Fibroblast of the aortic adventitia (primary cell): ENCODE data around the gene AUP1. TPM values are rescaled to one million over a fixed set of nuclear protein-coding genes. Genes with fewer than 3 reads are reported as not detected.

Source experiments
- DNase-seq: peaks from one replicate; pipeline ENCODE4 v3.0.0-alpha.2; 2010; ENCODE audit warnings: low read depth
- H3K4me3 ChIP-seq: 2 replicates; pipeline ENCODE4 v1.5.1; 2011; ENCODE audit warnings: low read depth, mild to moderate bottlenecking, control low read depth, low read length, moderate library complexity
- total RNA-seq: library from RNA; depleted of rRNA; stranded (reverse); fragments of >200 nt; gene quantifications from 2 replicates; pipeline ENCODE4 v1.2.3, GENCODE V29; 2012; ENCODE audit warnings: low replicate concordance
- TF ChIP-seq, protein P1 (sequence below): IDR thresholded peaks from 2 replicates; pipeline ENCODE4 v1.5.1; 2011; ENCODE audit warnings: mild to moderate bottlenecking, low read length, control low read depth, inconsistent platforms; ENCODE audit not compliant: insufficient read depth

Gene AUP1
- total RNA-seq, 1 donor = 88.0 TPM

GRCh38 chr2:74573747-74574562 lies 44.4 kb upstream of the AUP1 start:
- TF ChIP-seq, protein P1, sequence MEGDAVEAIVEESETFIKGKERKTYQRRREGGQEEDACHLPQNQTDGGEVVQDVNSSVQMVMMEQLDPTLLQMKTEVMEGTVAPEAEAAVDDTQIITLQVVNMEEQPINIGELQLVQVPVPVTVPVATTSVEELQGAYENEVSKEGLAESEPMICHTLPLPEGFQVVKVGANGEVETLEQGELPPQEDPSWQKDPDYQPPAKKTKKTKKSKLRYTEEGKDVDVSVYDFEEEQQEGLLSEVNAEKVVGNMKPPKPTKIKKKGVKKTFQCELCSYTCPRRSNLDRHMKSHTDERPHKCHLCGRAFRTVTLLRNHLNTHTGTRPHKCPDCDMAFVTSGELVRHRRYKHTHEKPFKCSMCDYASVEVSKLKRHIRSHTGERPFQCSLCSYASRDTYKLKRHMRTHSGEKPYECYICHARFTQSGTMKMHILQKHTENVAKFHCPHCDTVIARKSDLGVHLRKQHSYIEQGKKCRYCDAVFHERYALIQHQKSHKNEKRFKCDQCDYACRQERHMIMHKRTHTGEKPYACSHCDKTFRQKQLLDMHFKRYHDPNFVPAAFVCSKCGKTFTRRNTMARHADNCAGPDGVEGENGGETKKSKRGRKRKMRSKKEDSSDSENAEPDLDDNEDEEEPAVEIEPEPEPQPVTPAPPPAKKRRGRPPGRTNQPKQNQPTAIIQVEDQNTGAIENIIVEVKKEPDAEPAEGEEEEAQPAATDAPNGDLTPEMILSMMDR = no peak
- no peak for DNase-seq
- H3K4me3 ChIP-seq = no peak overlapping the region

- no peak for DNase-seq
- TF ChIP-seq, protein P1 = peak; percentile 16
- H3K4me3 ChIP-seq = no peak overlapping the region
These were observed 42.8 kb upstream of the AUP1 start for GRCh38 chr2:74572178-74572925.

- DNase-seq = no peak
These were observed 41.6 kb upstream of the AUP1 start for GRCh38 chr2:74571058-74571457.

DNA sequence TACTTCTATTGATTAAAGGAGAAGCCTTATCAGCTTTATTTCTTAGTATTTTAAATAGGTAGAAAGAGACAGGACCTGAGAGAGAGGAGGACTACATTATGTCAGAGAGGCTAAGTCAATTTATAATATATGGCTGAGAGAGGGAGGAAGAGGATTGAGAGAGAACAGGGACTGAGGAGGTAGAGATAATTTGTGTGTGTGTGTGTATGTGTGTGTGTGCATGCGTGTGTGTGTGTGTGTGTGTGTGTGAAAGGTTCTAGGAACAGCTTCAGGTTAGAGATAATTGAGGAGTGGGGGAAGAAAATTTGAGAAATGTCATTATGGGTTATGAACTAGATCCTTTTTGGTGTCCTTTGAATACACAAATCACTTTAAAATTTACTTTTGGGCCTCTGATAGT lies 40.2 kb upstream of the AUP1 start:
- TF ChIP-seq, protein P1 = no peak
- no peak overlapping the region for H3K4me3 ChIP-seq
- DNase-seq = no peak

More at GRCh38 chr2:74571058-74571457, 41.6 kb upstream of the AUP1 start:
- no peak overlapping the region for H3K4me3 ChIP-seq
- TF ChIP-seq, protein P1 = no peak

DNA sequence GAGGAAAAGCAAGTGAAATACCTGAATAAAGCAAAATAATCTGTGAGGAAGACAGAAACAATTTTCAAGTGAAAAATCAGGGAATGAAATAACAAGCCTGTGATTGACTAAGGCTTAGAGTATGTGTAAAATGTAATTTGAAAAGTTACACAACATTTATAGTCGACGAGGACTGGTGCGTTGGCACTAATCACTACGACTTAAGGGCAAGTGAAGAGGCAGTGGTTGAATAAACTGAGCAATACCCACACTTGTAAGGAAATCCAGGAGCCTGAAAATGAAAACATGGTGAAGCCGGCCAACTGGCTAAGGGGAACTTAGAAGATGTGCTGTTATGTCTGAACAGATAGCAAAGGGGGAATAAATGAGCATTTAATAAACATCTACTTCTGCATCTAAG lies 38.4 kb upstream of the AUP1 start:
- peak; percentile 87 for DNase-seq
- no peak overlapping the region for H3K4me3 ChIP-seq
- TF ChIP-seq, protein P1 = no peak

- TF ChIP-seq, protein P1 = no peak
- peak; percentile 95 for DNase-seq
- H3K4me3 ChIP-seq = no peak overlapping the region
These were observed 37.2 kb upstream of the AUP1 start for GRCh38 chr2:74566754-74567085.
